OCI-LY3 (cell line): ENCODE measurements around the gene UNCX.

Source experiments
- H2AFZ ChIP-seq: fragments of 200-600, 300-600 bp; shearing (Covaris generic); 2 replicates; pipeline ENCODE4 v1.6.0; 2014; ENCODE audit warnings: antibody characterized with exemption, low read depth, low read length
- H3K27ac ChIP-seq: fragments of 200-600, 300-600 bp; sonication (generic); 2 replicates; pipeline ENCODE4 v1.5.1; 2014; ENCODE audit warnings: mild to moderate bottlenecking, low read length, moderate library complexity, mixed read lengths
- H3K27me3 ChIP-seq: fragments of 200-600, 300-600 bp; sonication (generic); 2 replicates; pipeline ENCODE4 v1.6.1; 2014; ENCODE audit warnings: low read depth, low read length, mixed read lengths
- H3K36me3 ChIP-seq: fragments of 200-600, 300-600 bp; sonication (generic); replicated peaks from 2 replicates; pipeline ENCODE3; 2014; ENCODE audit warnings: low read depth, low read length, mixed read lengths
- H3K4me1 ChIP-seq: fragments of 300-600, 200-600 bp; sonication (generic); 2 replicates; pipeline ENCODE4 v1.6.1; 2014; ENCODE audit warnings: low read length, mixed read lengths
- H3K4me2 ChIP-seq: fragments of 200-600, 300-600 bp; sonication (generic); 2 replicates; pipeline ENCODE4 v1.6.1; 2014; ENCODE audit warnings: low read length, mixed read lengths
- H3K4me3 ChIP-seq: fragments of 300-600, 200-600 bp; sonication (generic); 2 replicates; pipeline ENCODE4 v1.5.1; 2014; ENCODE audit warnings: antibody characterized with exemption, mild to moderate bottlenecking, low read length, moderate library complexity
- H3K79me2 ChIP-seq: fragments of 300-600, 200-600 bp; shearing (Covaris generic); 2 replicates; pipeline ENCODE4 v1.6.1; 2014; ENCODE audit warnings: mild to moderate bottlenecking, low read length, mixed read lengths
- H3K9ac ChIP-seq: fragments of 300-600, 200-600 bp; shearing (Covaris generic); 2 replicates; pipeline ENCODE4 v1.6.0; 2014; ENCODE audit warnings: mild to moderate bottlenecking, low read length, moderate library complexity
- H3K9me3 ChIP-seq: fragments of 200-600, 300-600 bp; shearing (Covaris generic); 2 replicates; pipeline ENCODE4 v1.6.1; 2014; ENCODE audit warnings: low read length, mixed read lengths; ENCODE audit not compliant: insufficient read depth
- H4K20me1 ChIP-seq: fragments of 200-600, 300-600 bp; sonication (generic); 2 replicates; pipeline ENCODE4 v1.6.1; 2016; ENCODE audit warnings: low read length, mixed read lengths; ENCODE audit not compliant: insufficient read depth
- CTCF ChIP-seq: fragments of 200-600, 300-600 bp; sonication (generic); IDR thresholded peaks from 2 replicates; pipeline ENCODE4 v1.5.1; 2014; ENCODE audit warnings: antibody characterized with exemption, low read length, low read depth
- EZH2phosphoT487 ChIP-seq: fragments of 200-600 bp; shearing (Covaris generic); IDR thresholded peaks from 2 replicates; pipeline ENCODE4 v1.6.1; 2018; ENCODE audit warnings: antibody characterized with exemption, mixed run types, low read depth

Gene UNCX

GRCh38 chr7:1220977-1221745 is 11.5 kb upstream of the UNCX start:
- Histone ChIP-seq H3K27ac (no peak overlapping the region), H3K36me3 (no peaks in the 10 kb centered on the region), H2AFZ (no peak overlapping the region), H3K4me1 (no peaks in the 10 kb centered on the region), H4K20me1 (no peaks in the 10 kb centered on the region), H3K9me3 (no peaks in the 10 kb centered on the region), H3K27me3 (no peaks in the 10 kb centered on the region), H3K79me2 (no peaks in the 10 kb centered on the region), H3K4me2 (no peak overlapping the region), H3K4me3 (no peak overlapping the region), H3K9ac (no peak overlapping the region)
- TF ChIP-seq EZH2phosphoT487 (no peak), CTCF (no peak)

- Histone ChIP-seq H3K4me3 (no peak overlapping the region), H3K79me2 (no peaks in the 10 kb centered on the region), H3K36me3 (no peaks in the 10 kb centered on the region), H3K9me3 (no peaks in the 10 kb centered on the region), H3K4me2 (no peak overlapping the region), H3K9ac (no peak overlapping the region), H3K27ac (no peak overlapping the region), H2AFZ (no peak overlapping the region), H3K27me3 (no peaks in the 10 kb centered on the region), H4K20me1 (no peaks in the 10 kb centered on the region), H3K4me1 (no peaks in the 10 kb centered on the region)
- TF ChIP-seq EZH2phosphoT487 = no peak
- TF ChIP-seq CTCF = no peak
These were observed 9.3 kb upstream of the UNCX start for GRCh38 chr7:1223196-1223981.

- Histone ChIP-seq H4K20me1 (no peaks in the 10 kb centered on the region), H3K36me3 (no peaks in the 10 kb centered on the region), H3K27ac (no peak overlapping the region), H3K9ac (no peak overlapping the region), H3K4me1 (no peaks in the 10 kb centered on the region), H3K27me3 (no peaks in the 10 kb centered on the region), H3K79me2 (no peaks in the 10 kb centered on the region), H3K4me2 (no peak overlapping the region), H2AFZ (no peak overlapping the region), H3K9me3 (no peaks in the 10 kb centered on the region), H3K4me3 (no peak overlapping the region)
- TF ChIP-seq CTCF (no peak), EZH2phosphoT487 (no peak)
These were observed 8.5 kb upstream of the UNCX start for GRCh38 chr7:1224086-1224716.

GRCh38 chr7:1225030-1225429 is 7.6 kb upstream of the UNCX start:
- H3K27me3 ChIP-seq = no peaks in the 10 kb centered on the region
- H3K4me1 ChIP-seq = no peaks in the 10 kb centered on the region
- H2AFZ ChIP-seq = no peak overlapping the region
- H3K9me3 ChIP-seq = no peaks in the 10 kb centered on the region
- no peak overlapping the region for H3K9ac ChIP-seq
- no peak overlapping the region for H3K4me2 ChIP-seq
- H3K79me2 ChIP-seq = no peaks in the 10 kb centered on the region
- no peak for TF ChIP-seq EZH2phosphoT487
- TF ChIP-seq CTCF = no peak
- no peak overlapping the region for H3K4me3 ChIP-seq
- no peaks in the 10 kb centered on the region for H4K20me1 ChIP-seq
- no peaks in the 10 kb centered on the region for H3K36me3 ChIP-seq
- no peak overlapping the region for H3K27ac ChIP-seq
